ENCODE measurements around the gene COG2.
"Not testable (repeated sequence)": the region's sequence is repeated elsewhere in the genome, so short reads cannot be mapped to it uniquely, and the experiment has no call there.

The COG2 gene

DNA sequence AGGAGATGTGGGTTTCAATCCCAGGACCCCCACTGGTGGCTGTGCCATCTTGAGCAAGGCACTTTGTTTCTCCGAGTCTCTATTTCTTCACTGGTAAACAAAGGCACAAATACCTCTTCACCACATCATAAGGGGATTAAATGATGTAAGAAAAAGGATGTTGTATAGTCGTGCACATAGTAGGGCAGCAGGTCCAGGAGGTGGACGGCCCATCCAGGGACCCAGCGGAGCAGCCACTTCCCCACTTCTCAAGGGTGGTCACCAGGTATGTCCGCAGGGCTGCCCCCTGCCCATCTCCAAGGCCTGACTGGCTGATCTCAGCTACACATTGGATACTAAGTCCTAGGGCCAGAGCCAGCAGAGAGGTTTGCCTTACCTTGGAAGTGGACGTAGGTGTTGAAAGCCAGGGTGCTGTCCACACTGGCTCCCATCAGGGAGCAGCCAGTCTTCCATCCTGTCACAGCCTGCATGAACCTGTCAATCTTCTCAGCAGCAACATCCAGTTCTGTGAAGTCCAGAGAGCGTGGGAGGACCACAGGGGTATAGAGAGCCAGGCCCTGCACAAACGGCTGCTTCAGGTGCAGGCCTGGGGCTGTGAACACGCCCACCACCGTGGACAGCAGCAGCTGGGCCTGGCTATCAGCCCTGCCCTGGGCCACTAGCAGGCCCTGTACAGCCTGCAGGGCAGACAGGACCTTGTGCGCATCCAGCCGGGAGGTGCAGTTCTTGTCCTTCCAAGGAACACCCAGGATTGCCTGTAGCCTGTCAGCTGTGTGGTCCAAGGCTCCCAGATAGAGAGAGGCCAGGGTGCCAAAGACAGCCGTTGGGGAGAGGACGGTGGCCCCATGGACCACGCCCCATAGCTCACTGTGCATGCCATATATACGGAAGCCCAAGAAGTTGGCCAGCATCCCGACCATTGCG lies 67.6 kb downstream of the COG2 start:
- Histone ChIP-seq H3K9ac (no peak overlapping the region), H3K36me3 (no peaks in the 10 kb centered on the region), H3K27ac (no peak overlapping the region), H3K4me1 (peaks cover 9% of the 10 kb centered on the region), H3K9me3 (no peaks in the 10 kb centered on the region), H4K20me1 (no peaks in the 10 kb centered on the region), H3K4me2 (no peak overlapping the region), H3K4me3 (no peak overlapping the region), H3K27me3 (no peaks in the 10 kb centered on the region)
- TF ChIP-seq Cebpa-rat (IDR thresholded peaks at IDR 0.05) = no peak

DNA sequence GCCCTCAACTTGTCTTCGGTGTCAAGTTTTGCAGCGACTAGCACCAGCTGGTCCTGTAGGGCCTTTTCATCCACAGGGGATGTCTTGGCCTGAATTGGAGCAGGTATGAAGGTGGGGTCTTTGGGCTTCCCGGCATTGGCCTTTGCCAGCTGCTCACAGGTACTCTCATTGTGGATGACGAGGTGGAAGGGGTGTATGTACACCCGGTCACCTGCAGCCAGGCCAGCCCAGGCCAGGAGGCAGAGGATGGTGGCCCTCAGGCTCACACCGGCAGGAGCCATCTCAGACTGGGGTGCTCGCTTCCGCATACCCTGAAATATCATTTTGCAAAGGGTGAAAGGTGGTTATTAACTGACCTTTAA lies 68.2 kb downstream of the COG2 start:
- Histone ChIP-seq H3K9ac (no peak overlapping the region), H3K4me1 (peaks cover 9% of the 10 kb centered on the region), H3K4me3 (no peak overlapping the region), H3K27ac (no peak overlapping the region), H4K20me1 (no peaks in the 10 kb centered on the region), H3K9me3 (no peaks in the 10 kb centered on the region), H3K36me3 (no peaks in the 10 kb centered on the region), H3K27me3 (no peaks in the 10 kb centered on the region), H3K4me2 (no peak overlapping the region)
- no peak for TF ChIP-seq Cebpa-rat (IDR thresholded peaks at IDR 0.05)

GRCh38 chr1:230711245-230711644 lies 69.0 kb downstream of the COG2 start:
- H3K4me2 ChIP-seq = no peak overlapping the region
- no peaks in the 10 kb centered on the region for H3K36me3 ChIP-seq
- peaks cover 6% of the 10 kb centered on the region for H3K9me3 ChIP-seq
- TF ChIP-seq Cebpa-rat (IDR thresholded peaks at IDR 0.05) = no peak
- no peaks in the 10 kb centered on the region for H4K20me1 ChIP-seq
- no peak overlapping the region for H3K4me3 ChIP-seq
- no peaks in the 10 kb centered on the region for H3K27me3 ChIP-seq
- H3K4me1 ChIP-seq = peaks cover 9% of the 10 kb centered on the region
- H3K9ac ChIP-seq = no peak overlapping the region
- no peak overlapping the region for H3K27ac ChIP-seq

- no peak for TF ChIP-seq Cebpa-rat (IDR thresholded peaks at IDR 0.05)
- H3K27ac ChIP-seq = no peak overlapping the region
- no peak overlapping the region for H3K4me2 ChIP-seq
- no peak overlapping the region for H3K4me3 ChIP-seq
- H3K9me3 ChIP-seq = peaks cover 11% of the 10 kb centered on the region
- H3K9ac ChIP-seq = no peak overlapping the region
- peaks cover 8% of the 10 kb centered on the region for H3K4me1 ChIP-seq
- H3K36me3 ChIP-seq = no peaks in the 10 kb centered on the region
- no peaks in the 10 kb centered on the region for H4K20me1 ChIP-seq
- H3K27me3 ChIP-seq = no peaks in the 10 kb centered on the region
Measured at GRCh38 chr1:230712470-230712942, 70.2 kb downstream of the COG2 start.

- Histone ChIP-seq H3K9me3 (peaks cover 11% of the 10 kb centered on the region), H3K9ac (no peak overlapping the region), H3K27ac (no peak overlapping the region), H4K20me1 (no peaks in the 10 kb centered on the region), H3K4me1 (peaks cover 2% of the 10 kb centered on the region), H3K27me3 (no peaks in the 10 kb centered on the region), H3K4me2 (no peak overlapping the region), H3K36me3 (no peaks in the 10 kb centered on the region), H3K4me3 (no peak overlapping the region)
- TF ChIP-seq Cebpa-rat (IDR thresholded peaks at IDR 0.05) = no peak
Measured at GRCh38 chr1:230713138-230713537, 70.9 kb downstream of the COG2 start.

DNA sequence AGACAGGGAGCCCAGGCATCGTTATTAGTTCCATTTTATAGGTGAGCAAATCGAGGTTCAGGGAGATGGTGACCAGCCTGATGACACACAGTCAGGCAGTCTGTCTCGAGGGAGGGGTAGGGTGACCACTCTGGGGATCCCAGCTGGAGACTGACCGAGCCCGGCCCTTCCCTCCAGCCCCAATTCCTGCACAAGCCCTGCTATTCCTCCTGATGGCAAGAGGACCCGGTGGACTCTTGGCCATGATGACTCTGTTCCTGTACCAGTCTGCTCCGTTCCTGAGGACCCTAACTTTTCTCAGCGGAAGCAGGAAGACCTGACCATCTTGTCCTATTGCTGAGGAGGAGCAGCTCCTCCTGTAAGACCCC lies 71.2 kb downstream of the COG2 start:
- no peak overlapping the region for H3K4me2 ChIP-seq
- peaks cover 11% of the 10 kb centered on the region for H3K9me3 ChIP-seq
- H3K4me3 ChIP-seq = no peak overlapping the region

DNA sequence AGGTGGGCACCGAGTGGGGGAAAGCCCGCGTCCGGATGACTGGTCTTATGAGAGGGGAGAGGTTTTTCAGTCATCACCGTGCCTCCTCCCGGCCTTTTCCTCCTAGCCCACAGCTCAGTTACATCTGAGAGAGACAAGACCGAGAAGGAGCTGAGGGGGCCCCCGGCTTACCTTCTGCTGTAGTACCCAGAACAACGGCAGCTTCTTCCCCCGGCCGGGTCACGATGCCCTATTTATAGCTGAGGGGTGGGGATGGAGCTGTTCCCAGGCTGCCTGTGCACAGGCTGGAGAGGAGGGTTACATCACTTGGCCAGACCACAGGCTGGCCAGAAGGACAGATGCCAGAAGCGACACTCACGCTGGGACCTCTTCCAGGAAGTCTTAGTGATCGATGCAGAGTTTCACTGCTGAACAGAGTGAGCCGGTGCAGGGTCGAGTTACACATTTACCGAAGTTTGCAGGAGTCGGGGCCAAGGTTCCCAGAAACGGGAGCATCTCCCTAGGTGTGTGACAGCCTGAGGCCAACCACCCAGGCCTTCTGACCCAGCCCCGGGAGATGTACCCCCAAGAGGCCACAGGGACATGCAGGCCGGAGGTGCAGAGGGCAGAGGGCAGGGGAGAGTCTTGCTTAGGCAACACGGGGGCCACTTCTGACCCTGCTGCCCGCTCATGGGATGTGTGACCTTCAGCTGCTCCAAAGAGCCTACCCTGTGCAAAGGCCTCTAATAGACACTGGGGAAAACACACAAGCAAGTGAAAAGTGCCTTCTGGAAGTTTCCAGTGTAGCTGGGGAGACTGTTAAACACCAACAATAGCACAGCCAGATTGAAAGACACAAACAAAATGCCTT lies 71.9 kb downstream of the COG2 start, which contains the start of gene AGT:
AGT (minus strand) TSS at position 208 of the 850 bp plus-strand sequence. CDS start 3,299 bp downstream, outside the sequence.
- no peak within 1 kb of the TSS for H3K4me3 ChIP-seq
- no peak within 1 kb of the TSS for H3K4me2 ChIP-seq
- no peak within 1 kb of the TSS for H3K9ac ChIP-seq
- H3K4me1 ChIP-seq = no peaks in the 10 kb centered on the region
- H3K36me3 ChIP-seq = no peaks in the 10 kb centered on the region
- H3K27me3 ChIP-seq = no peaks in the 10 kb centered on the region
- peaks cover 11% of the 10 kb centered on the region for H3K9me3 ChIP-seq
- no peaks in the 10 kb centered on the region for H4K20me1 ChIP-seq
- H3K27ac ChIP-seq = no peak within 1 kb of the TSS
- TF ChIP-seq Cebpa-rat (IDR thresholded peaks at IDR 0.05) = no peak

More for the DNA sequence above, 71.2 kb downstream of the COG2 start:
- no peak for TF ChIP-seq Cebpa-rat (IDR thresholded peaks at IDR 0.05)
- H3K4me1 ChIP-seq = no peaks in the 10 kb centered on the region
- H3K27ac ChIP-seq = no peak overlapping the region
- no peaks in the 10 kb centered on the region for H3K27me3 ChIP-seq
- no peaks in the 10 kb centered on the region for H3K36me3 ChIP-seq
- H4K20me1 ChIP-seq = no peaks in the 10 kb centered on the region
- no peak overlapping the region for H3K9ac ChIP-seq

DNA sequence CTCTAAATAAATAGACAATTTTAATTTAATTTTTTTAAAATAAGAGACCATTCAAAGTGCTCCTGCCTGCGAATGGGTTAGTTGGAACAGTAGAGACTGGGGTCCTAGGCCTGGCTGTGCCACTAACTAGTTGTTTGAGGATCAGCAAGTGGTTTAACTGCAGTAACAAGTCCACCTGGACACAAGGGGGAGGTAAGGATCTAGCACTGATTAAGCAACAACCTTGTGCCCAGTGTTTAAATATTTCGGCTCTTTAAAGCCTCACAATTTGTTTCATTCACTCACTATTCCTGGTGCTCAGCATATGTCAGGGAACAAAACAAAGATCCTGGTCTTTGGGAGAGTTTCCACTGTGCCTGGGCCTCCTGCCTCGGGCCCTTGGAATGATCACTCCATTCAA lies 73.2 kb downstream of the COG2 start:
- H4K20me1 ChIP-seq = no peaks in the 10 kb centered on the region
- H3K27ac ChIP-seq = no peak overlapping the region
- H3K27me3 ChIP-seq = no peaks in the 10 kb centered on the region
- H3K9me3 ChIP-seq = peaks cover 11% of the 10 kb centered on the region
- H3K36me3 ChIP-seq = no peaks in the 10 kb centered on the region
- no peak overlapping the region for H3K9ac ChIP-seq
- no peak overlapping the region for H3K4me3 ChIP-seq
- H3K4me1 ChIP-seq = no peaks in the 10 kb centered on the region
- TF ChIP-seq Cebpa-rat (IDR thresholded peaks at IDR 0.05) = no peak
- H3K4me2 ChIP-seq = no peak overlapping the region

DNA sequence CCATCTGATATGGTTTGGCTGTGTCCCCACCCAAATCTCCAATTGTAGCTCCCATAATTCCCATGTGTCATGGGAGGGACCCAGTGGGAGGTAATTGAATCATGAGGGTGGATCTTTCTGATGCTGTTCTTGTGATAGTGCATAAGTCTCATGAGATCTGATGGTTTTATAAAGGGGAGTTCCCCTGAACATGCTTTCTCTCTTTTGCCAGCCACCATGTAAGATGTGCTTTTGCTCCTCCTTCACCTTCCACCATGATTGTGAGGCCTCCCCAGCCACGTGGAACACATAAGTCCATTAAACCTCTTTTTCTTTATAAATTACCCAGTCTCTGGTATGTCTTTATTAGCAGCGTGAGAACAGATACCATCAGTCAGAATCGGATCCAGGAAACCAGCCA lies 74.2 kb downstream of the COG2 start:
- not testable (repeated sequence) for H3K9ac ChIP-seq, H3K36me3 ChIP-seq, H4K20me1 ChIP-seq, H3K4me1 ChIP-seq, H3K4me3 ChIP-seq, H3K27ac ChIP-seq, H3K27me3 ChIP-seq, H3K4me2 ChIP-seq
- peaks cover 21% of the 10 kb centered on the region for H3K9me3 ChIP-seq

- TF ChIP-seq Cebpa-rat (IDR thresholded peaks at IDR 0.05) = no peak
- no peak overlapping the region for H3K4me3 ChIP-seq
- H3K4me1 ChIP-seq = no peaks in the 10 kb centered on the region
- H3K36me3 ChIP-seq = no peaks in the 10 kb centered on the region
- H3K9me3 ChIP-seq = peaks cover 29% of the 10 kb centered on the region
- H3K4me2 ChIP-seq = no peak overlapping the region
- H3K27me3 ChIP-seq = no peaks in the 10 kb centered on the region
- H4K20me1 ChIP-seq = no peaks in the 10 kb centered on the region
- no peak overlapping the region for H3K27ac ChIP-seq
- no peak overlapping the region for H3K9ac ChIP-seq
Measured at GRCh38 chr1:230717251-230717650, 75.0 kb downstream of the COG2 start.

DNA sequence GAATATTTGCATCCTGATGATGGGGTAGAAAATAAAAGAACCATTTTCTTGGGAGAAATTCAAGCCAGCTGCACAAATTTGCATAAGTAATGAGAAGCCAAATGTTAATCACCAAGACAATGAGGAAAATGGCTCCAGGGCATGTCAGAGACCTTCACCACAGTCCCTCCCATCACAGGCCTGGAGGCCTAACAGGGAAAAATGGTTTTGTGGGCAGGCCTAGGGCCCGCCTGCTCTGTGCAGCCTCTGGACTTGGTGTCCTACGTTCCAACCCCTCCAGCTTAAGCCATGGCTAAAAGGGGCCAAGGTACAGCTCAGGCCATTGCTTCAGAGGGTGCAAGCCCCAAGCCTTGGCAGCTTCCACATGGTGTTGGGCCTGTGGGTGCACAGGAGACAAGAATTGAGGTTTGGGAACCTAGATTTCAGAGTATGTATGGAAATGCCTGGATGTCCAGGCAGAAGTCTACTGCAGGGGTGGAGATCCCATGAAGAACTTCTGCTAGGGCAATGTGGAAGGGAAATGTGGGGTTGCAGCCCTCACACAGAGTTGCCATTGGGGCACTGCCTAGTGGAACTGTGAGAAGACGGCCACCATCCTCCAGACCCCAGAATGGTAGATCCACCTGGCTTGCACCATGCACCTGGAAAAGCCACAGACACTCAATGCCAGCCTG lies 79.7 kb downstream of the COG2 start:
- H3K4me3 ChIP-seq, H4K20me1 ChIP-seq, H3K4me2 ChIP-seq, H3K27me3 ChIP-seq, H3K9ac ChIP-seq, H3K27ac ChIP-seq, H3K36me3 ChIP-seq, H3K4me1 ChIP-seq: not testable (repeated sequence)
- H3K9me3 ChIP-seq = peaks cover 28% of the 10 kb centered on the region

Measured in BLaER1 (cell line).